Posterior cingulate gyrus (tissue), 11 donors: ENCODE results near the gene CSNK2A1.
A peak's percentile ranks its signal among the peaks of the same experiment; 100 is the strongest.
"Not testable (repeated sequence)": the region's sequence is repeated elsewhere in the genome, so short reads cannot be mapped to it uniquely, and the experiment has no call there.

ENCODE experiments used
- DNase-seq, 10 donors: peaks; one replicate each; pipeline versions ENCODE4 v3.0.0 to v3.0.0-alpha.2; 2020 to 2021; ENCODE audit warnings: mixed read lengths in 3 of 10
- intact Hi-C: fragments of 100-400 bp; cut with DNase I; formaldehyde crosslinking; loops from one replicate; pipeline ENCODE4 v1.15.1; 2023

CSNK2A1 gene

GRCh38 chr20:467755-468154 lies 75.8 kb downstream of the CSNK2A1 start:
- DNase-seq = no peak
- intact Hi-C loops = no loop called here

GRCh38 chr20:462199-462991 lies 81.2 kb downstream of the CSNK2A1 start, which contains the start of gene TBC1D20:
TBC1D20 (minus strand) TSS chr20:462533; CDS start chr20:462405, 128 bp downstream.
- DNase-seq = peak; percentile 68 to 98 (median 82)
- intact Hi-C loops = loop anchor here (1.0 kb wide), 1 partner anchor 81 kb away; the partner anchor contains the start of gene CSNK2A1

GRCh38 chr20:461254-462198 lies 82.1 kb downstream of the CSNK2A1 start:
- intact Hi-C loops = loop anchor here (1.0 kb wide), 1 partner anchor 82 kb away; the partner anchor contains the start of gene CSNK2A1
- DNase-seq = peak; percentile 25 to 93 (median 40)

- DNase-seq = peak in 1 of 10 donors; percentile 46
- intact Hi-C loops = no loop called here
Measured at GRCh38 chr20:460707-461106, 82.9 kb downstream of the CSNK2A1 start.

- intact Hi-C loops = no loop called here
- no peak for DNase-seq
Measured at GRCh38 chr20:460180-460579, 83.4 kb downstream of the CSNK2A1 start.

- intact Hi-C loops = no loop called here
- DNase-seq = peak in 1 of 10 donors; percentile 74
Measured at GRCh38 chr20:458776-459175, 84.8 kb downstream of the CSNK2A1 start.

GRCh38 chr20:454951-455350 lies 88.6 kb downstream of the CSNK2A1 start:
- DNase-seq = no peak
- intact Hi-C loops = no loop called here

GRCh38 chr20:452021-452420 lies 91.6 kb downstream of the CSNK2A1 start:
- intact Hi-C loops = not testable (repeated sequence)
- peak in 1 of 10 donors; percentile 43 for DNase-seq

GRCh38 chr20:445514-446336 lies 97.9 kb downstream of the CSNK2A1 start:
- DNase-seq = peak in 1 of 10 donors; percentile 34
- intact Hi-C loops = no loop called here

- intact Hi-C loops = no loop called here
- peak in 2 of 10 donors; percentile 71 to 77 for DNase-seq
Measured at GRCh38 chr20:444862-445426, 98.6 kb downstream of the CSNK2A1 start.

- intact Hi-C loops = no loop called here
- DNase-seq = peak in 1 of 10 donors; percentile 15
Measured at GRCh38 chr20:444117-444516, 99.5 kb downstream of the CSNK2A1 start.

GRCh38 chr20:443223-443775 lies 100.3 kb downstream of the CSNK2A1 start:
- DNase-seq = no peak
- intact Hi-C loops = no loop called here

GRCh38 chr20:440636-441035 lies 103.0 kb downstream of the CSNK2A1 start:
- peak in 2 of 10 donors; percentile 41 to 76 for DNase-seq
- intact Hi-C loops = no loop called here

- intact Hi-C loops = no loop called here
- DNase-seq = peak in 1 of 10 donors; percentile 38
Measured at GRCh38 chr20:440148-440547, 103.4 kb downstream of the CSNK2A1 start.

- peak in 2 of 10 donors; percentile 55 to 77 for DNase-seq
- intact Hi-C loops = no loop called here
Measured at GRCh38 chr20:438571-439469, 104.8 kb downstream of the CSNK2A1 start.

- intact Hi-C loops = no loop called here
- peak in 2 of 10 donors; percentile 47 to 67 for DNase-seq
Measured at GRCh38 chr20:437787-438486, 105.7 kb downstream of the CSNK2A1 start.

GRCh38 chr20:436476-436875 lies 107.1 kb downstream of the CSNK2A1 start:
- intact Hi-C loops = no loop called here
- peak in 1 of 10 donors; percentile 28 for DNase-seq

GRCh38 chr20:435558-435957 lies 108.0 kb downstream of the CSNK2A1 start:
- peak in 1 of 10 donors; percentile 40 for DNase-seq
- intact Hi-C loops = no loop called here
